Endothelial cell of umbilical vein (primary cell): ENCODE results near the gene ACAA1. TPM values are rescaled to one million over a fixed set of nuclear protein-coding genes. Genes with fewer than 3 reads are reported as not detected.

Experiments
- BruUV-seq: library from RNA; stranded (reverse); fragments of 400-500 nt; replicated peaks from 2 replicates; lab custom pipeline; 2021; lab: Mats Ljungman, UMichigan
- CTCF ChIA-PET: fragments of 300-600, 350-600 bp; sonication (Branson Sonifier 250); formaldehyde crosslinking; loops from one replicate; lab custom pipeline; 2021; ENCODE audit warnings: antibody characterized with exemption, inconsistent platforms; lab: Charles Lee
- POLR2A ChIA-PET: fragments of 300-600, 350-600 bp; sonication (Branson Sonifier 250); formaldehyde crosslinking; loops from one replicate; lab custom pipeline; 2021; ENCODE audit warnings: antibody characterized with exemption, inconsistent platforms; lab: Charles Lee
- DNase-seq: peaks from one replicate; pipeline ENCODE4 v3.0.0-alpha.2; 2011; ENCODE audit warnings: low read depth, low spot score
- FAIRE-seq: peaks from 2 replicates; lab custom pipeline; 2011; peaks lifted over from hg19 to GRCh38; lab: Jason Lieb, UNC
- H2AFZ ChIP-seq: 2 replicates; pipeline ENCODE4 v1.6.0; 2012; ENCODE audit warnings: low read depth, low read length, control low read depth, inconsistent platforms
- H3K27ac ChIP-seq: 2 replicates; pipeline ENCODE4 v1.5.1; 2011; ENCODE audit warnings: low read depth, mild to moderate bottlenecking, control low read depth, low read length, moderate library complexity; ENCODE audit not compliant: insufficient read depth
- H3K27me3 ChIP-seq, 2 experiments: 2 replicates each; pipeline versions ENCODE4 v1.6.0 to v1.6.1; 2011; ENCODE audit warnings: low read length in 2 of 2, mixed read lengths in 1 of 2; ENCODE audit not compliant: control insufficient read depth in 2 of 2, insufficient read depth in 2 of 2
- H3K36me3 ChIP-seq, 2 experiments: 2 replicates in 1 of 2; 3 replicates in 1 of 2; pipeline ENCODE4 v1.5.1; 2011; ENCODE audit warnings: low read length in 2 of 2, mild to moderate bottlenecking in 1 of 2, moderate library complexity in 1 of 2; ENCODE audit not compliant: control insufficient read depth in 2 of 2, insufficient read depth in 2 of 2; ENCODE audit errors: extremely low read depth in 1 of 2
- H3K4me1 ChIP-seq: 3 replicates; pipeline ENCODE4 v1.5.1; 2011; ENCODE audit warnings: mild to moderate bottlenecking, low read length; ENCODE audit not compliant: control insufficient read depth, insufficient read depth; ENCODE audit errors: extremely low read depth
- H3K4me2 ChIP-seq: 2 replicates; pipeline ENCODE4 v1.6.1; 2011; ENCODE audit warnings: low read length, control low read depth, mixed read lengths; ENCODE audit not compliant: insufficient read depth
- H3K4me3 ChIP-seq, 3 experiments: fragments of 200-600 bp in 1 of 3; sonication (generic), shearing (Covaris generic) in 1 of 3; replicated peaks in 1 of 3; 2 replicates each; pipeline ENCODE4 v1.5.1; 2011 to 2016; ENCODE audit warnings: control low read depth in 3 of 3, low read length in 3 of 3, mild to moderate bottlenecking in 2 of 3, inconsistent platforms in 1 of 3, low read depth in 1 of 3, moderate library complexity in 1 of 3; ENCODE audit not compliant: insufficient read depth in 1 of 3
- H3K79me2 ChIP-seq: 2 replicates; pipeline ENCODE4 v1.6.0; 2012; ENCODE audit warnings: low read length, inconsistent platforms; ENCODE audit not compliant: control insufficient read depth, insufficient read depth
- H3K9ac ChIP-seq: replicated peaks from 2 replicates; pipeline ENCODE3; 2011; ENCODE audit warnings: low read length, control low read depth; ENCODE audit not compliant: insufficient read depth; ENCODE audit errors: extremely low read depth
- H3K9me1 ChIP-seq: replicated peaks from 3 replicates; pipeline ENCODE4 v1.6.0; 2011; ENCODE audit warnings: mild to moderate bottlenecking, low read length; ENCODE audit not compliant: control insufficient read depth, insufficient read depth; ENCODE audit errors: extremely low read depth
- H3K9me3 ChIP-seq: replicated peaks from 2 replicates; pipeline ENCODE4 v1.5.1; 2012; ENCODE audit warnings: low read length, inconsistent platforms; ENCODE audit not compliant: control insufficient read depth, insufficient read depth
- H4K20me1 ChIP-seq: replicated peaks from 2 replicates; pipeline ENCODE3; 2011; ENCODE audit warnings: mild to moderate bottlenecking, low read length; ENCODE audit not compliant: control insufficient read depth, insufficient read depth; ENCODE audit errors: extremely low read depth
- EZH2 ChIP-seq: IDR thresholded peaks from 2 replicates; pipeline ENCODE4 v1.6.1; 2012; ENCODE audit warnings: borderline replicate concordance, low read depth, mild to moderate bottlenecking, moderate library complexity, low read length, inconsistent platforms; ENCODE audit not compliant: severe bottlenecking
- FOS ChIP-seq: IDR thresholded peaks from 2 replicates; pipeline ENCODE4 v1.6.1; 2011; ENCODE audit warnings: mild to moderate bottlenecking, low read length, moderate library complexity, borderline replicate concordance; ENCODE audit not compliant: insufficient read depth
- GATA2 ChIP-seq: IDR thresholded peaks from 2 replicates; pipeline ENCODE4 v1.7.0; 2011; ENCODE audit warnings: low read depth, mild to moderate bottlenecking, moderate library complexity, mixed read lengths, low read length; ENCODE audit not compliant: insufficient read length, insufficient read depth
- POLR2A ChIP-seq: IDR thresholded peaks from 2 replicates; pipeline ENCODE4 v1.6.1; 2012; ENCODE audit warnings: low read depth, mild to moderate bottlenecking, control low read depth, low read length
- POLR2AphosphoS5 ChIP-seq: IDR thresholded peaks from 2 replicates; pipeline ENCODE4 v1.6.1; 2012; ENCODE audit warnings: low read depth, mild to moderate bottlenecking, control low read depth, low read length, moderate library complexity; ENCODE audit not compliant: insufficient read depth
- dilution Hi-C: fragments of 300-500 bp; cut with MboI; formaldehyde crosslinking; loops from one replicate; pipeline ENCODE4 v1.15.0; 2019; ENCODE audit warnings: low sequenced_read_pairs; ENCODE audit not compliant: extremely low pct_ligation_motif_present
- intact Hi-C: fragments of 100-400 bp; cut with micrococcal nuclease; formaldehyde crosslinking; loops from one replicate; pipeline ENCODE4 v1.10.0; 2022
- polyA plus RNA-seq, 4 experiments: library from polyadenylated mRNA; depleted of rRNA in 3 of 4; stranded (reverse) in 3 of 4; unstranded in 1 of 4; fragments of >200 nt; gene quantifications; 2 replicates each; pipeline versions ENCODE4 v1.2.1 to v1.2.3, GENCODE V29; 2011 to 2012; ENCODE audit warnings: missing spikeins in 1 of 4
- total RNA-seq: library from RNA; stranded (reverse); gene quantifications from 2 replicates; pipeline ENCODE4 v1.2.3, GENCODE V29; 2021

Gene ACAA1
- total and polyA plus RNA-seq, 2 donors (not counting 3 experiments of a cell fraction or from before 2014, with no cell fraction given), result 52.1 to 53.8 TPM

DNA sequence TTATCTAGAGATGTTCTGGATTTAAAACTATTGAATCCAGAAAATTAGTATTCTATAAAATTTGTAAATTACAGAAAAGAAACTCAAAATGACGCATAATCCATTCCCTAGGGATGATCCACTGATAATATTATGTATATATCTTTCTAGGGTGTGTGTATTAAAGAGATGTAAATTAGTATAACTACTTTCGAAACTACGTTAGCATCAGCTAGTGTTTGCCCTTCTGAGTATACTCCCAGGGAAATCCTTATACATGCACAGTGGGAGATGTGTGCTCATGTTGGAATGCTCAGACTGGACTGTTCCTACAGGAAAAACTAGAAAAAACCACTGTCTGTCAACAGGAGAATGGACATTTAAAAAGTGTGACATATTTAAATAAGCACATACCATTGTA is 36.4 kb downstream of the ACAA1 start:
- H3K9me3 ChIP-seq, result no peaks in the 10 kb centered on the region
- H3K9me1 ChIP-seq, result no peaks in the 10 kb centered on the region
- no TSS peak for BruUV-seq
- no peak overlapping the region for H3K9ac ChIP-seq
- intact Hi-C loops (no loop called here), dilution Hi-C loops (no loop called here)
- H3K36me3 ChIP-seq, result no peaks in the 10 kb centered on the region
- H3K4me2 ChIP-seq, result no peak overlapping the region
- FAIRE-seq, result no peak
- H2AFZ ChIP-seq, result no peak overlapping the region
- H3K27ac ChIP-seq, result no peak overlapping the region
- H4K20me1 ChIP-seq, result no peaks in the 10 kb centered on the region
- ChIA-PET POLR2A (no interaction called here), CTCF (no interaction called here)
- TF ChIP-seq GATA2, result no peak
- TF ChIP-seq EZH2, result no peak
- no peak for TF ChIP-seq POLR2AphosphoS5
- no peak for TF ChIP-seq POLR2A
- peaks cover 3 to 13% of the 10 kb centered on the region in 2 experiments for H3K27me3 ChIP-seq
- no peaks in the 10 kb centered on the region for H3K79me2 ChIP-seq
- no peak overlapping the region for H3K4me3 ChIP-seq
- no peaks in the 10 kb centered on the region for H3K4me1 ChIP-seq
- DNase-seq, result no peak

DNA sequence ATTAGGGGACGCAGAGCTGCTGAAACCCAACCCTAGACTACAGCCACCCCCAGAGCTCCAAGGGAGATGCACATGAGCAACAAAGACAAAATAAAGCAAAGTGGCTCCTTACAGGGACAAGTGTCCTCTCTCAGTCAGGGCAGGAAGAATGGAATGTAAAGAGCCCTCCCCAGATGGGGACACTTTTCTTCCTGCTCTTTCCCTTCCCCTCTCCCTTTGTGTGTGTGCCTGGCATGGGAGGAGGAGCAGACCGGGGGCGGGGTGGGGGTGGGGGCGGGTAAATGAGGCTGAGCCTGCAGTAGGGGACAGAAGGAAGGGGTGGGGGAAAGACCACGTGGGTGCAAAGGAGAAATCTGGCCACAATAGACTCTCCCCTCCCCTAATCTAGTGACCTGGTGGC is 37.4 kb downstream of the ACAA1 start:
- H3K4me3 ChIP-seq, result no peak overlapping the region
- H3K9ac ChIP-seq, result no peak overlapping the region
- H3K9me3 ChIP-seq, result no peaks in the 10 kb centered on the region
- H3K4me2 ChIP-seq, result no peak overlapping the region
- no peaks in the 10 kb centered on the region for H4K20me1 ChIP-seq
- intact Hi-C loops (no loop called here), dilution Hi-C loops (no loop called here)
- no peak overlapping the region for H2AFZ ChIP-seq
- no peaks in the 10 kb centered on the region for H3K9me1 ChIP-seq
- no peak overlapping the region for H3K27ac ChIP-seq
- TF ChIP-seq GATA2, result no peak
- no peak for TF ChIP-seq EZH2
- TF ChIP-seq FOS, result no peak
- no TSS peak for BruUV-seq
- H3K4me1 ChIP-seq, result no peaks in the 10 kb centered on the region
- H3K36me3 ChIP-seq, result no peaks in the 10 kb centered on the region
- H3K27me3 ChIP-seq, result peaks cover 3 to 9% of the 10 kb centered on the region in 2 experiments
- no peaks in the 10 kb centered on the region for H3K79me2 ChIP-seq
- ChIA-PET CTCF (no interaction called here), POLR2A (no interaction called here)
- no peak for FAIRE-seq
- no peak for DNase-seq
